HepG2 (cell line): ENCODE measurements around the gene CSKMT. TPM values are rescaled to one million over a fixed set of nuclear protein-coding genes. Genes with fewer than 3 reads are reported as not detected.

ENCODE experiments used
- AHR ChIP-seq: IDR thresholded peaks from 2 replicates; pipeline ENCODE4 v1.6.1; 2018; ENCODE audit warnings: missing genetic modification reagents, missing compliant biosample characterization
- CENPX ChIP-seq: sonication (generic); formaldehyde crosslinking; IDR thresholded peaks from 2 replicates; pipeline ENCODE4 v1.9.0; 2021; ENCODE audit warnings: mild to moderate bottlenecking, missing genetic modification reagents, moderate library complexity
- E2F1 ChIP-seq: sonication (generic); formaldehyde crosslinking; IDR thresholded peaks from 2 replicates; pipeline ENCODE4 v1.5.0; 2020; ENCODE audit warnings: missing genetic modification reagents
- ELF3 ChIP-seq: IDR thresholded peaks from 2 replicates; pipeline ENCODE4 v1.6.1; 2016; ENCODE audit warnings: missing genetic modification reagents, missing compliant biosample characterization
- FIP1L1 ChIP-seq: fragments of 200-400 bp; formaldehyde crosslinking; IDR thresholded peaks from 2 replicates; pipeline ENCODE4 v1.6.1; 2018; ENCODE audit warnings: low read depth, mild to moderate bottlenecking, low read length, moderate library complexity, borderline replicate concordance; ENCODE audit not compliant: insufficient read depth
- GATAD2A ChIP-seq: IDR thresholded peaks from 2 replicates; pipeline ENCODE4 v1.6.1; 2016
- HNRNPLL ChIP-seq: fragments of 200-400 bp; formaldehyde crosslinking; IDR thresholded peaks from 2 replicates; pipeline ENCODE4 v1.6.1; 2017; ENCODE audit warnings: mild to moderate bottlenecking, low read depth, low read length; ENCODE audit not compliant: poor library complexity, severe bottlenecking
- MEIS1 ChIP-seq: sonication (generic); formaldehyde crosslinking; IDR thresholded peaks from 2 replicates; pipeline ENCODE4 v1.9.0; 2021; ENCODE audit warnings: mild to moderate bottlenecking, missing genetic modification reagents, moderate library complexity, borderline replicate concordance
- NR2F6 ChIP-seq, 2 experiments: IDR thresholded peaks; 2 replicates each; pipeline ENCODE4 v1.6.1; 2016; ENCODE audit warnings: antibody characterized with exemption in 1 of 2, mild to moderate bottlenecking in 1 of 2
- POLR2A ChIP-seq, 2 experiments: IDR thresholded peaks; 2 replicates each; pipeline ENCODE4 v1.6.1; 2011; ENCODE audit warnings: low read depth in 2 of 2, low read length in 2 of 2, mild to moderate bottlenecking in 1 of 2, moderate library complexity in 1 of 2; ENCODE audit not compliant: insufficient read depth in 1 of 2
- RARG ChIP-seq: sonication (generic); formaldehyde crosslinking; IDR thresholded peaks from 2 replicates; pipeline ENCODE4 v1.4.0; 2020; ENCODE audit warnings: low read depth, mild to moderate bottlenecking, missing genetic modification reagents
- RBM39 ChIP-seq: fragments of 200-400 bp; formaldehyde crosslinking; IDR thresholded peaks from one replicate; pipeline ENCODE4 v1.6.1; 2018; ENCODE audit warnings: antibody characterized with exemption, mild to moderate bottlenecking, low read depth, low read length; ENCODE audit not compliant: poor library complexity, severe bottlenecking
- SIX4 ChIP-seq: sonication (generic); formaldehyde crosslinking; IDR thresholded peaks from 2 replicates; pipeline ENCODE4 v1.4.0; 2020; ENCODE audit warnings: missing genetic modification reagents
- ZBTB4 ChIP-seq: sonication (generic); formaldehyde crosslinking; IDR thresholded peaks from 2 replicates; pipeline ENCODE4 v1.4.0; 2020; ENCODE audit warnings: missing genetic modification reagents, mild to moderate bottlenecking, borderline replicate concordance
- ZNF12 ChIP-seq: sonication (generic); formaldehyde crosslinking; IDR thresholded peaks from 2 replicates; pipeline ENCODE4 v1.5.0; 2020; ENCODE audit warnings: missing genetic modification reagents
- ZNF3 ChIP-seq: IDR thresholded peaks from 2 replicates; pipeline ENCODE4 v1.7.0; 2017; ENCODE audit warnings: inconsistent platforms
- ZNF556 ChIP-seq: sonication (generic); formaldehyde crosslinking; IDR thresholded peaks from 2 replicates; pipeline ENCODE4 v1.4.0; 2020; ENCODE audit warnings: mild to moderate bottlenecking, missing genetic modification reagents, borderline replicate concordance
- ZNF614 ChIP-seq: IDR thresholded peaks from 2 replicates; pipeline ENCODE4 v1.6.1; 2018; ENCODE audit warnings: missing biosample characterization, missing genetic modification reagents, inconsistent platforms, borderline replicate concordance
- ZSCAN25 ChIP-seq: sonication (generic); formaldehyde crosslinking; IDR thresholded peaks from 2 replicates; pipeline ENCODE4 v1.8.0; 2022; ENCODE audit warnings: mild to moderate bottlenecking, missing genetic modification reagents
- polyA plus RNA-seq, 8 experiments: library from polyadenylated mRNA; depleted of rRNA in 3 of 8; stranded (reverse) in 7 of 8; unstranded in 1 of 8; fragments of >200 nt; fragmentation: Illumina TruSeq in 4 of 8; extraction: Trizol in 4 of 8; gene quantifications; 2 replicates each; pipeline versions ENCODE4 v1.2.1 to v1.2.3, GENCODE V29; 2011 to 2016; ENCODE audit warnings: low read depth in 4 of 8, missing spikeins in 1 of 8, mixed read lengths in 1 of 8; ENCODE audit not compliant: insufficient read depth in 1 of 8
- total RNA-seq, 5 experiments: library from RNA; depleted of rRNA; stranded (reverse); fragments of >200 nt; fragmentation: Illumina TruSeq; extraction: Trizol; gene quantifications; 2 replicates each; pipeline ENCODE4 v1.2.3, GENCODE V29; 2016; ENCODE audit warnings: low read depth in 1 of 5
- TF ChIP-seq, protein P1 (sequence below): sonication (generic); formaldehyde crosslinking; IDR thresholded peaks from 2 replicates; pipeline ENCODE4 v1.9.0; 2022; ENCODE audit warnings: low read depth, missing genetic modification reagents
- TF ChIP-seq, protein P2 (sequence below): sonication (generic); formaldehyde crosslinking; IDR thresholded peaks from 2 replicates; pipeline ENCODE4 v1.4.0; 2020; ENCODE audit warnings: missing genetic modification reagents

CSKMT gene
- total and polyA plus RNA-seq, 2 of the 13 experiments (the other 11 are each of a cell fraction or from before 2014, with no cell fraction given) = 7.6 to 31.8 TPM

DNA sequence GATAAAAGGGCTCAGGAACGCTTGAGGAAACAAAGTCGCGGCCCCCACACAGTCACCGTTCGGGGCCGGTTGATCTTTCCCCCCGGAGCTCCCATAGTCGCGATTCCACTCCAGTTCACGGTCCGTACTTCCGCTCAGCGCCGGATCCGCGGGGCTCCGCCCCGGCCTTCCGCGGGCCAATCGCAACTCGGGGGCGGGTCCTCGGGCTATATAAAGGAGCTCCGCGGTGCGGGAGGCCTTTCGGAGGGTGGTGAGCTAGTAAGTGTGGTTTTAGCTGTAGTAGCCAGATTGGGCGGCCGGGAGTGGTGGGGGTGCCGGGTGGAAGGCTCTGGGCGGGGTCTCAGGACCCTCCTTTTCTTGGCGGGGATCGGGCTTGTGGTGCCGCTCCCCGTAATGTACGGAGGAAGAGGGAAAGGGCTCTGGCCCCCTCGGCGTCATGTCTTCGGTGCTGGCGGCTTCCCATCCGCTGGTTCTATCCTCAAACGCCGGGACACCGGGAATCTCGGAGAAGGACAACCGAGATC is at the start of gene CSKMT, which contains the start of gene C11orf98 (continued):
- TF ChIP-seq FIP1L1 = peak; percentile 91; the same call in 1 of the 2 replicates
- TF ChIP-seq ZNF12 (CRISPR knock-in tag) = peak; percentile 43; the same call in 1 of the 2 replicates
- TF ChIP-seq ZBTB4 (CRISPR knock-in tag) = no peak
- peak; percentile 10; the same call in 1 of the 2 replicates for TF ChIP-seq SIX4 (CRISPR knock-in tag)
- peak; percentile 84 for TF ChIP-seq HNRNPLL
- peak; percentile 97 to 99 for TF ChIP-seq POLR2A (IDR thresholded peaks at IDR 0.05; ENCODE audit: insufficient read depth in 1 of 2, low read depth in 2 of 2, low read length in 2 of 2)
- no peak; the same call in none of the 2 replicates for TF ChIP-seq ZNF556
- peak; percentile 97 for TF ChIP-seq RBM39
- peak; percentile 75; the same call in 1 of the 2 replicates for TF ChIP-seq ZNF614 (CRISPR knock-in tag)
- 0 out of 2 replicates have a peak, but pooled peaks have one; percentile 27 for TF ChIP-seq GATAD2A (CRISPR knock-in tag)
- no peak for TF ChIP-seq AHR
- TF ChIP-seq ZNF3 (CRISPR knock-in tag) = no peak
- TF ChIP-seq ZSCAN25 = no peak
- peak; percentile 41; the same call in 1 of the 2 replicates for TF ChIP-seq E2F1 (CRISPR knock-in tag)
- TF ChIP-seq NR2F6 (IDR thresholded peaks at IDR 0.05) = no peak; the same call in 1 of the 2 replicates
- no peak; the same call in 1 of the 2 replicates for TF ChIP-seq NR2F6 (CRISPR knock-in tag; IDR thresholded peaks at IDR 0.05)
- no peak for TF ChIP-seq CENPX
- no peak; the same call in 1 of the 2 replicates for TF ChIP-seq MEIS1 (CRISPR knock-in tag)
- TF ChIP-seq, protein P1, sequence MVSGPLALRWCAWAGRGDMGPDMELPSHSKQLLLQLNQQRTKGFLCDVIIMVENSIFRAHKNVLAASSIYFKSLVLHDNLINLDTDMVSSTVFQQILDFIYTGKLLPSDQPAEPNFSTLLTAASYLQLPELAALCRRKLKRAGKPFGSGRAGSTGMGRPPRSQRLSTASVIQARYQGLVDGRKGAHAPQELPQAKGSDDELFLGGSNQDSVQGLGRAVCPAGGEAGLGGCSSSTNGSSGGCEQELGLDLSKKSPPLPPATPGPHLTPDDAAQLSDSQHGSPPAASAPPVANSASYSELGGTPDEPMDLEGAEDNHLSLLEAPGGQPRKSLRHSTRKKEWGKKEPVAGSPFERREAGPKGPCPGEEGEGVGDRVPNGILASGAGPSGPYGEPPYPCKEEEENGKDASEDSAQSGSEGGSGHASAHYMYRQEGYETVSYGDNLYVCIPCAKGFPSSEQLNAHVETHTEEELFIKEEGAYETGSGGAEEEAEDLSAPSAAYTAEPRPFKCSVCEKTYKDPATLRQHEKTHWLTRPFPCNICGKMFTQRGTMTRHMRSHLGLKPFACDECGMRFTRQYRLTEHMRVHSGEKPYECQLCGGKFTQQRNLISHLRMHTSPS (CRISPR knock-in tag) = no peak
- TF ChIP-seq RARG (CRISPR knock-in tag) = no peak
- TF ChIP-seq, protein P2, sequence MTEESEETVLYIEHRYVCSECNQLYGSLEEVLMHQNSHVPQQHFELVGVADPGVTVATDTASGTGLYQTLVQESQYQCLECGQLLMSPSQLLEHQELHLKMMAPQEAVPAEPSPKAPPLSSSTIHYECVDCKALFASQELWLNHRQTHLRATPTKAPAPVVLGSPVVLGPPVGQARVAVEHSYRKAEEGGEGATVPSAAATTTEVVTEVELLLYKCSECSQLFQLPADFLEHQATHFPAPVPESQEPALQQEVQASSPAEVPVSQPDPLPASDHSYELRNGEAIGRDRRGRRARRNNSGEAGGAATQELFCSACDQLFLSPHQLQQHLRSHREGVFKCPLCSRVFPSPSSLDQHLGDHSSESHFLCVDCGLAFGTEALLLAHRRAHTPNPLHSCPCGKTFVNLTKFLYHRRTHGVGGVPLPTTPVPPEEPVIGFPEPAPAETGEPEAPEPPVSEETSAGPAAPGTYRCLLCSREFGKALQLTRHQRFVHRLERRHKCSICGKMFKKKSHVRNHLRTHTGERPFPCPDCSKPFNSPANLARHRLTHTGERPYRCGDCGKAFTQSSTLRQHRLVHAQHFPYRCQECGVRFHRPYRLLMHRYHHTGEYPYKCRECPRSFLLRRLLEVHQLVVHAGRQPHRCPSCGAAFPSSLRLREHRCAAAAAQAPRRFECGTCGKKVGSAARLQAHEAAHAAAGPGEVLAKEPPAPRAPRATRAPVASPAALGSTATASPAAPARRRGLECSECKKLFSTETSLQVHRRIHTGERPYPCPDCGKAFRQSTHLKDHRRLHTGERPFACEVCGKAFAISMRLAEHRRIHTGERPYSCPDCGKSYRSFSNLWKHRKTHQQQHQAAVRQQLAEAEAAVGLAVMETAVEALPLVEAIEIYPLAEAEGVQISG (CRISPR knock-in tag) = peak; percentile 90
- peak; percentile 68; the same call in 1 of the 2 replicates for TF ChIP-seq ELF3 (CRISPR knock-in tag)
